Ovary (tissue), 9 donors: Measurements from ENCODE around the gene ADAMTS4. TPM values are rescaled to one million over a fixed set of nuclear protein-coding genes. Genes with fewer than 3 reads are reported as not detected.
A peak's percentile ranks its signal among the peaks of the same experiment; 100 is the strongest.

Experiments used
- DNase-seq, 5 donors: peaks; one replicate each; pipeline ENCODE4 v3.0.0-alpha.2; 2019 to 2020
- H3K27ac ChIP-seq, 2 donors: fragments of 200-600 bp; one replicate each; pipeline versions ENCODE4 v1.5.1 to v1.8.0; 2019 to 2022
- H3K27me3 ChIP-seq: fragments of 200-600 bp; one replicate; pipeline ENCODE4 v1.8.0; 2022
- H3K36me3 ChIP-seq: fragments of 200-600 bp; sonication (generic); one replicate; pipeline ENCODE4 v1.5.1; 2019
- H3K4me1 ChIP-seq: one replicate; pipeline ENCODE4 v1.8.1; 2013; ENCODE audit warnings: mild to moderate bottlenecking, moderate library complexity; ENCODE audit not compliant: insufficient read depth
- H3K4me3 ChIP-seq: fragments of 200-600 bp; sonication (generic); one replicate; pipeline ENCODE4 v1.5.1; 2017
- H3K9me3 ChIP-seq, 2 donors: fragments of 200-600 bp in 1 of 2; sonication (generic) in 1 of 2; one replicate each; pipeline versions ENCODE4 v1.5.1 to v1.8.1; 2013 to 2019; ENCODE audit warnings: mild to moderate bottlenecking in 1 of 2, moderate library complexity in 1 of 2
- CTCF ChIP-seq, 3 donors: fragments of 450-650 bp in 2 of 3; fragments of 200-600 bp in 1 of 3; IDR thresholded peaks; one replicate each; pipeline versions ENCODE4 v1.5.1 to v1.8.0; 2016 to 2022; ENCODE audit warnings: antibody characterized with exemption in 3 of 3, mild to moderate bottlenecking in 1 of 3
- EP300 ChIP-seq: sonication (generic); formaldehyde crosslinking; IDR thresholded peaks from one replicate; pipeline ENCODE4 v1.6.1; 2017; ENCODE audit warnings: antibody characterized with exemption
- POLR2A ChIP-seq: fragments of 450-650 bp; IDR thresholded peaks from one replicate; pipeline ENCODE4 v1.6.1; 2017; ENCODE audit warnings: antibody characterized with exemption, mild to moderate bottlenecking, moderate library complexity
- WGBS, 3 donors: extraction: QIAGEN DNeasy Blood & Tissue Kit in 1 of 3; methylation state at CpG; one replicate each; pipeline versions ENCODE4 v1.1.5 to v1.1.7; 2013 to 2017; 5-methylcytosine and 5-hydroxymethylcytosine counted together
- intact Hi-C, 4 donors: fragments of 100-400 bp; cut with DNase I; formaldehyde crosslinking; loops; one replicate each; pipeline versions ENCODE4 v1.11.0 to v1.15.1; 2022 to 2023
- polyA plus RNA-seq, 2 donors: library from polyadenylated mRNA; stranded (reverse); fragments of 200-250 nt in 1 of 2; fragments of 350-450 nt in 1 of 2; fragmentation: Illumina TruSeq in 1 of 2; extraction: RNeasy Lipid Tissue Mini Kit (QIAGEN cat#74804) in 1 of 2; gene quantifications; one replicate each; pipeline ENCODE4 v1.2.3, GENCODE V29; 2013 to 2014
- total RNA-seq, 7 donors: library from RNA; depleted of rRNA in 2 of 7; stranded (reverse); fragments of >200 nt in 2 of 7; fragmentation: NEBNext Ultra II Directional in 3 of 7; extraction: Animal tissue kit (Norgen Biotek cat#: 25700) in 3 of 7; gene quantifications; one replicate each; pipeline versions ENCODE4 v1.1.0 to v1.2.4, GENCODE V29; 2016 to 2023
- donor health status: DM: no; HTN: no; CAD: no; lungs with moderate emphysema.
- donor health status: DM: no; HTN: no; CAD: no.
- donor health status: Bipolar disorder and iron deficiency.
- donor health status: DM: yes; HTN: yes; CAD: no.
- donor health status: DM: no; HTN: no; CAD: no.
- donor health status: DM: yes; HTN: yes; CAD: no.

ADAMTS4 gene
- total and polyA plus RNA-seq, 9 donors, result 0.90 to 437 (median 85.8) TPM

- TF ChIP-seq CTCF (IDR thresholded peaks at IDR 0.05) (no peak), EP300 (no peak)
- WGBS, 3 donors, result 64 to 72% (median 72%) methylated on average over 21 of the region's 21 CpGs
- no peak overlapping the region for H3K27ac ChIP-seq
- H3K4me3 ChIP-seq, result no peak overlapping the region
- peak in 2 of 5 donors; percentile 50 to 59 for DNase-seq
- peaks cover 15% of the 10 kb centered on the region for H3K4me1 ChIP-seq
- no peaks in the 10 kb centered on the region for H3K9me3 ChIP-seq
- no peaks in the 10 kb centered on the region for H3K36me3 ChIP-seq
- H3K27me3 ChIP-seq, result no peaks in the 10 kb centered on the region
- intact Hi-C loops, result loop anchor here (5.0 to 10.0 kb wide), 3 partner anchors 34 to 191 kb away; partner anchors contain the start of gene TOMM40L (in 1 of the 4)
Observed at GRCh38 chr1:161193561-161194235, 5.2 kb downstream of the ADAMTS4 start.

- Histone ChIP-seq H3K27me3 (no peaks in the 10 kb centered on the region), H3K36me3 (no peaks in the 10 kb centered on the region), H3K4me3 (no peak overlapping the region), H3K27ac (no peak overlapping the region), H3K9me3 (no peaks in the 10 kb centered on the region), H3K4me1 (peaks cover 7% of the 10 kb centered on the region)
- peak in 4 of 5 donors; percentile 55 to 79 (median 69) for DNase-seq
- TF ChIP-seq POLR2A (no peak), EP300 (no peak), CTCF (IDR thresholded peaks at IDR 0.05) (peak; percentile 55 to 75 (median 71))
- intact Hi-C loops, result loop anchor here (5.0 to 10.0 kb wide), 3 partner anchors 35 to 192 kb away; partner anchors contain the start of gene TOMM40L (in 1 of the 4)
- 41 to 55% (median 47%) methylated on average over 15 of the region's 15 CpGs for WGBS, 3 donors
Observed at GRCh38 chr1:161192476-161193465, 6.1 kb downstream of the ADAMTS4 start.

- DNase-seq, result peak in 2 of 5 donors; percentile 34 to 36
- intact Hi-C loops, result loop anchor here (5.0 to 10.0 kb wide), 3 partner anchors 35 to 193 kb away; partner anchors contain the start of gene TOMM40L (in 1 of the 4)
- H3K27me3 ChIP-seq, result no peaks in the 10 kb centered on the region
- no peak overlapping the region for H3K27ac ChIP-seq
- H3K9me3 ChIP-seq, result no peaks in the 10 kb centered on the region
- TF ChIP-seq EP300 (no peak), CTCF (IDR thresholded peaks at IDR 0.05) (no peak), POLR2A (no peak)
- no peak overlapping the region for H3K4me3 ChIP-seq
- H3K36me3 ChIP-seq, result no peaks in the 10 kb centered on the region
- WGBS, 3 donors, result 70 to 79% (median 76%) methylated on average over 8 of the region's 8 CpGs
- H3K4me1 ChIP-seq, result peaks cover 4% of the 10 kb centered on the region
Observed at GRCh38 chr1:161191971-161192370, 6.9 kb downstream of the ADAMTS4 start.

GRCh38 chr1:161190962-161191521 is 7.8 kb downstream of the ADAMTS4 start:
- Histone ChIP-seq H3K36me3 (no peaks in the 10 kb centered on the region), H3K9me3 (no peaks in the 10 kb centered on the region), H3K4me3 (no peak overlapping the region), H3K27ac (no peak overlapping the region), H3K4me1 (peaks cover 2% of the 10 kb centered on the region), H3K27me3 (no peaks in the 10 kb centered on the region)
- DNase-seq, result peak in 2 of 5 donors; percentile 46 to 53
- 68 to 77% (median 77%) methylated on average over 21 to 22 of the region's 22 CpGs for WGBS, 3 donors
- TF ChIP-seq CTCF (IDR thresholded peaks at IDR 0.05) (no peak), EP300 (no peak), POLR2A (no peak)
- intact Hi-C loops, result loop anchor here (5.0 to 10.0 kb wide), 3 partner anchors 36 to 194 kb away; partner anchors contain the start of gene TOMM40L (in 1 of the 4)
